ENCODE data around the gene CACNA1E. TPM values are rescaled to one million over a fixed set of nuclear protein-coding genes. Genes with fewer than 3 reads are reported as not detected.

Gene CACNA1E
- total RNA-seq, 2 experiments from 2014 or later, result not detected

GRCh38 chr1:181855380-181855779 is 372.1 kb downstream of the CACNA1E start:
- no peak for TF ChIP-seq CTCF (conservative IDR thresholded peaks at IDR 0.05; ENCODE audit: low read length)
- TF ChIP-seq EZH2phosphoT487 (IDR thresholded peaks at IDR 0.05; ENCODE audit: borderline replicate concordance, low read depth, low read length), result no peak
- Histone ChIP-seq H3K9me2 (ENCODE audit: insufficient read depth, low read length) (no peaks in the 10 kb centered on the region), H2AFZ (ENCODE audit: low read length) (no peak overlapping the region), H3K79me2 (ENCODE audit: insufficient read depth, low read depth, low read length) (no peaks in the 10 kb centered on the region), H3K9me3 (ENCODE audit: low read length) (no peaks in the 10 kb centered on the region), H3K36me3 (ENCODE audit: insufficient read depth, low read length) (no peaks in the 10 kb centered on the region), H3K27ac (ENCODE audit: low read depth, low read length, poor library complexity, severe bottlenecking) (no peak overlapping the region), H3K4me3 (ENCODE audit: low read depth, low read length, poor library complexity, severe bottlenecking) (no peak overlapping the region), H3K4me1 (ENCODE audit: insufficient read depth, low read length, poor library complexity, severe bottlenecking) (no peaks in the 10 kb centered on the region), H4K20me1 (ENCODE audit: insufficient read depth, low read length) (no peaks in the 10 kb centered on the region), H3K4me2 (ENCODE audit: low read length) (no peak overlapping the region)
- ChIA-PET CTCF (ENCODE audit: unreplicated experiment) (no interaction called here), POLR2A (no interaction called here)
- no peak for DNase-seq (ENCODE audit: low spot score)
- intact Hi-C loops (cut with micrococcal nuclease; ENCODE audit: unreplicated experiment), result no loop called here
- BruUV-seq (replicated peaks), result no TSS peak

Small RNAs within 50 kb of the gene (small RNA-seq; reads per million reads assigned to genes)
- gene RF00017 (not detected), gene RNA5SP70 (not detected)

All from OCI-LY7 (cell line).